ENCODE results near the gene KRT16. TPM values are rescaled to one million over a fixed set of nuclear protein-coding genes. Genes with fewer than 3 reads are reported as not detected.
"Not testable (repeated sequence)": the region's sequence is repeated elsewhere in the genome, so short reads cannot be mapped to it uniquely, and the experiment has no call there.

KRT16 gene
- total RNA-seq, 1 donor: not detected

- no peak for TF ChIP-seq CTCF (IDR thresholded peaks at IDR 0.05; ENCODE audit: insufficient read depth, low read depth, low read length)
- DNase-seq (ENCODE audit: low read depth): no peak
- no peak overlapping the region for H3K4me3 ChIP-seq (ENCODE audit: low read depth, low read length)
These were observed 6.7 kb upstream of the KRT16 start for GRCh38 chr17:41619036-41619926.

- TF ChIP-seq CTCF (IDR thresholded peaks at IDR 0.05; ENCODE audit: insufficient read depth, low read depth, low read length): no peak
- no peak overlapping the region for H3K4me3 ChIP-seq (ENCODE audit: low read depth, low read length)
- DNase-seq (ENCODE audit: low read depth): no peak
These were observed 5.9 kb upstream of the KRT16 start for GRCh38 chr17:41618341-41619035.

- no peak for DNase-seq (ENCODE audit: low read depth)
- H3K4me3 ChIP-seq (ENCODE audit: low read depth, low read length): no peak overlapping the region
- no peak for TF ChIP-seq CTCF (IDR thresholded peaks at IDR 0.05; ENCODE audit: insufficient read depth, low read depth, low read length)
These were observed 5.1 kb upstream of the KRT16 start for GRCh38 chr17:41617698-41618097.

- TF ChIP-seq CTCF (IDR thresholded peaks at IDR 0.05; ENCODE audit: insufficient read depth, low read depth, low read length): no peak
- no peak overlapping the region for H3K4me3 ChIP-seq (ENCODE audit: low read depth, low read length)
- DNase-seq (ENCODE audit: low read depth): no peak
These were observed 4.6 kb upstream of the KRT16 start for GRCh38 chr17:41617136-41617535.

GRCh38 chr17:41616486-41616885, 3.9 kb upstream of the KRT16 start:
- not testable (repeated sequence) for H3K4me3 ChIP-seq (ENCODE audit: low read depth, low read length); DNase-seq (ENCODE audit: low read depth)

- DNase-seq (ENCODE audit: low read depth): no peak
- TF ChIP-seq CTCF (IDR thresholded peaks at IDR 0.05; ENCODE audit: insufficient read depth, low read depth, low read length): no peak
- H3K4me3 ChIP-seq (ENCODE audit: low read depth, low read length): no peak overlapping the region
These were observed 2.9 kb upstream of the KRT16 start for GRCh38 chr17:41615454-41615853.

- not testable (repeated sequence) for H3K4me3 ChIP-seq (ENCODE audit: low read depth, low read length); DNase-seq (ENCODE audit: low read depth)
These were observed 2.2 kb upstream of the KRT16 start for GRCh38 chr17:41614767-41615166.

Measured in fibroblast of villous mesenchyme (primary cell).